Stimulated activated CD4-positive, alpha-beta T cell treated with anti-CD3 and anti-CD28 coated beads, TNF-alpha, amount 100 ng/mL, for 48 hours (primary cell): ENCODE results near the gene LTO1.
"Not testable (repeated sequence)": the region's sequence is repeated elsewhere in the genome, so short reads cannot be mapped to it uniquely, and the experiment has no call there.

ENCODE experiments used
- DNase-seq, 3 donors: peaks; one replicate each; pipeline ENCODE4 v3.0.0-alpha.2; 2020; ENCODE audit warnings: low read depth in 3 of 3

The LTO1 gene

DNA sequence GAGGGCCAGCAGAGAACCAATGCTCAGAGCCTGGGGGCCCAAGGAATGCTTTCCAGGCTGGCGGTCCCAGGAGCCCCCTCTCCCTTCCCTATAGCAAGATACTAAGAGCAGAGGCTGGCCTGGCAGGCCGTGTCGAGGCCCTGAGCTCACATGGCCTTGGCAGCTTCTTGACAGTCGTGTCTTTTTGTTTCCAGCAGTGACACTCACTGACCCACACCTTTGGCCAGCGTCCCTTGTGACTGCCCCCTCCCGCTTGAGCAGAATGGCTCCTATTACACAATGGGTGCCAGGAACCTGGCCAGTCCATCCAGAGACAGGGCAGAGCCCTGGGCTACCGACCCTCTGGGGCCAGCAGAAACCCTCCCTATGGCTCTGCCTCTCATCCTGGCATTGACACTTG is 40.6 kb downstream of the LTO1 start:
- no peak for DNase-seq

DNA sequence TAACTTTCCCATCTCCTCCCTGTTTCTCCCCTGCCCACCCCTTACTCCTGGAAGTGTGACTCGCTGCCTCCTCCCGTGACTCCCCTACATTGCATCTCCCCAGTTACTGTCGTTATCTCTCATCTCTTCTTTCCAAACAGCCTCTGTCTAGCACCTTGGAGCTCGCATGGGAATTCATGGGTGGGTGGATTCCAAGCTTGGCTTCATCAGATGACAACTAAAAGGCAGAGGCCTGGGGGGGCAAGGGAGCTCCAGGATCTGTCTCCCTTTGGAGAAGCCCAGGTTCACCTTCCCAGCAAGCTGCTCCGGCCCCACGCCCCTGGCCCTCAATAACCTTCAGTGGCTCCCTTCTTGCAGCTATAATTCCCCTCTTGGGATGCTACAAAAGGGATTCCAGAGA is 41.1 kb downstream of the LTO1 start:
- DNase-seq: no peak

DNA sequence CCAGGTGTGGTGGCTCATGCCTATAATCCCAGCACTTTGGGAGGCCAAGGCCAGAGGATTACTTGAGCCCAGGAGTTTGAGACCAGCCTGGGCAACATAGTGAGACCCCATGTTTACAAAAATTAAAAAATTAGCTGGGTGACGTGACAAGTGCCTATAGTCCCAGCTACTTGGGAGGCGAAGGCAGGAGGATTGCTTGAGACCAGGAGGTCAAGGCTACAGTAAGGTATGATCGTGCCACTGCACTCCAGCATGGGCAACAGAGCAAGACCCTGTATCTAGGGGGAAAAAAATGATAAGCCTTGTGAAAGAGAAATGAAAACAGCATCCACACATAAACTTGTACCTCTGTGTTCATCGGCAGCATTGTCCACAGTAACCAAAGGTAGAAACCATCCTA is 42.3 kb downstream of the LTO1 start:
- no peak for DNase-seq

DNA sequence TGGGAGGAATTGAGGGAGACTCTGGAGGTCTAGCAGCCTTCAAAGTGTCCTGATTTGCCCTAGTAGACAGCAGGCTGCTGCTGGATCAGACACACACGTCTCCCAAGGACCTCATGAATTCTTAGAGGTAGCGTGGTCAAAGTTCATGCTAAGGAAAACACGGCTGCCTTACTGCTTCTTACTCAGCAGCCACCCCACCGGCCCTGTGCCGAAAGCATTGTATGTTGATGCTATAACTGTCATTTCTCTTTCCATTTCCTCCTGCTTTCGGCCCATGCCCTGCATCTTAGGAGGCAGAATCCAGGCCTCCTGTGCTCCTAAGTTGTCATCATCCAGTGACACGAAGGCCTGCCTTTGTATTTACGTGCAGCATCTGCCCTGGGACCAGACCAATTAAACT is 44.7 kb downstream of the LTO1 start:
- no peak for DNase-seq

DNA sequence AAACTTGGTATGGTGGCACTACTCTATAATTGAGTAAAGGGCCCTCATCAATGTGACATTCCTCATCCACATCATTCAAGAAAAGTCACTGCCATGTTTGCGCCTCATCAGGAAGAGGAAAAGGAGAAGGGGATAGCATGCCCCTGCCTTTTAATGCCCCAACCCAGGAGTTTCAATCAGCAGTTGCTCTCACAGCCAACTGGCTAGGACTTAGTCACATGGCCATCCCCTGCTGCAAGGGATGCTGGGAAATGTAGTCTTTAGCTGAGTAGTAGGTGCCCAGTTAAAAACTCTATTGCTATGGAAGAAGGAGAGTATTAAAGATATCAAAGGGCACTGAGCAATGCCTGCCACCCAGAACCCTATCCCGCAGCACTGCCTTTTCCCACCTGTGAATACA is 45.1 kb downstream of the LTO1 start:
- no peak for DNase-seq

DNA sequence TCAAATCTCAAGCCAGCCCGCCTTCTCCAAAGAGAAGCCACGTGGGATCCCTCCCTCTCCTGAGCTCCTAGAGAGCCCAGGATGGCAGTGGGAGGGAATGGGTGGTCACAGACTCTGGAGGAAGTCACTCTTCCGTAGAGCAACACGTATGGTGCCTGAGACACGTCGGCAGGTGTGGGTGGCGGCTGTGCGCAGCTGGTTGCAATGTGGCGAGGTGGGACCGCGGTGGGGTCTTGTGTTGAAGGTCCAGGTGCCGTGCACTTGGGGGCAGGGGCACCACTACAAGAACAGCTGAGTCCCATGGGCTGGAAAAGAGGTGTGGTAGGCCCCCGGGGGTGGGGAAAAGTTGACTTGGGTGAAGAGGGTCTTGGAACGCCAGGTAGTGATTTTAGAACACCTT is 47.6 kb downstream of the LTO1 start:
- DNase-seq: no peak

DNA sequence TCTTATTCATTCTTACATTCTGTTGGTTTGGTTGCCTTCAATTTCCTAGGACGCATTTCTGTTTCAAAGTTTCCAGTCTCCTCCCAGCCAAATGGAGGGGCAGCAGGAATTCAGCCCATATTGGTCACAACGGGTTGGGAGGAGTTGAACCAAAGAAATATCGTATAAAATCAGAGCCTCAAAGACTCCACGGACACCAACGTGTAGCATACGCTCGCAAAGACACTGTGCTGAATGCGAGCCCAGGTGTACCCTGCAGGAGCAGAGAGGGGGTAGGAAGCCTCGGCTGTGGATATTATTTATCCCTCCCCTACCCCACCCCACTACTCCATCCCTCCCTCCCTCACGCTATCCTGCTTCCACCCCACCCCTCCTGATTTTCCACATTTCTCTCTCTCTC is 49.7 kb downstream of the LTO1 start:
- no peak for DNase-seq

DNA sequence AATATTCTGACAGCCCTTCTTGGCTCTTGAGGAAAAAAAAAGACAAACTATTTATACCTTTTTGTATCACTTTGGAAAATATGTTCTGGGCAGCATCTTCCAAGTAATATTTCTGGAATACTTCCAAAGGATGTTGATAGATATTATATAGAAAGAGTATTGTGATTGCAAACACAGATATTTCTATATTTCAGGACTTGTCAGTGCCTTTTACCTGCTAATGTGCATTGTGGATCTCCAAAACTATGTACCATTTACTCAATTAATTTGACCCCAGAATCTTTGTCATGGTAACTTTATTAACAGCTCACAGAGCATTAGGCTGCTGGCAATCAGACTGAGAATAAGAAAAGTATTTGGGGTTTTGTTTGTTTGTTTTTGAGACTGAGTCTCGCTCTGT is 50.9 kb downstream of the LTO1 start:
- DNase-seq: no peak

DNA sequence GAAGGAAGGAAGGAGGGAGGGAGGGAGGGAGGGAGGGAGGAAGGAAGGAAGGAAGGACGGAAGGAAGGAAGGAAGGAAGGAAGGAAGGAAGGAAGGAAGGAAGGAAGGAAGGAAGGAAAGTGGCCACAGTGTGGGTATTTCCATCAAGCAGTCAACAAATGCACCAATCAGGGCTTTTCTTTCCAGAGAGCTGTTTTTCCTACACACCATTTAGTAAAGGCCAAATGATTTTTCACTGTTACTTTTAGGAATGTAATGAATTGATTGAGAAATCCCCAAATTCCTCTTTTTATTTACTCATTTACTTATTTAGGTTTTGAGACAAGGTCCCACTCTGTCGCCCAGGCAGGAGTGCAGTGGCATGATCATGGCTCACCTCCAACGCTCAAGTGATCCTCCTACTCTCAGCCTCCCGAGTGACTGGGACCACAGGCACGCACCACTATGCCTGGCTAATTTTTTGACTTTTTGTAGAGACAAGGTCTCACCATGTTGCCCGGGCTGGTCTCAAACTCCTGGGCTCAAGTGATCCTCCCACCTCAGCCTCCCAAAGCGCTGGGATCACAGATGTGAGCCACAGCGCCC is 53.0 kb downstream of the LTO1 start:
- DNase-seq: not testable (repeated sequence)

DNA sequence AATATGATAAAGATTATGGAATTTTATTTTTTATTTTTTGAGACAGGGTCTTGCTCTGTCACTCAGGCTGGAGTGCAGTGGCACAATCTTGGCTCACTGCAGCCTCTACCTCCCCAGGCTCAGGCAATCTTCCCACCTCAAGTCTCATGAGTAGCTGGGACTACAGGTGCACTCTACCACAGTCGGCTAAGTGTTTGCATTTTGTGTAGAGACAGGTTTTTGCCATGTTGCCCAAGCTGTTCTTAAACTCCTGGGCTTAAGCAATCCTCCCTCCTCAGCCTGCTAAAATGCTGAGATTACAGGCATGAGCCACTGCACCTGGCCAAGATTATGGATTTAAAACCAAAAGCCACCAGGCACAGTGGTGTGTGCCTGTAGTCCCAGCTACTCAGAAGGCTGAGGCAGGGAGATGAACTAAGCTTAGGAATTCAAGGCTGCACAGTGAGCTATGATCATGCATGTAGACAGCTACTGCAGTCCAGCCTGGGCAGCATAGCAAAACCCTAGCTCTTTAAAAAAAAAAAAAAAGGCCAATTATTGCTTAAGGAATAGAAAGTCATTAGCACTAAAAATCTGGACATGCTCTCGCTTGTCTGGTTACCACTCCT is 54.4 kb downstream of the LTO1 start:
- no peak for DNase-seq

DNA sequence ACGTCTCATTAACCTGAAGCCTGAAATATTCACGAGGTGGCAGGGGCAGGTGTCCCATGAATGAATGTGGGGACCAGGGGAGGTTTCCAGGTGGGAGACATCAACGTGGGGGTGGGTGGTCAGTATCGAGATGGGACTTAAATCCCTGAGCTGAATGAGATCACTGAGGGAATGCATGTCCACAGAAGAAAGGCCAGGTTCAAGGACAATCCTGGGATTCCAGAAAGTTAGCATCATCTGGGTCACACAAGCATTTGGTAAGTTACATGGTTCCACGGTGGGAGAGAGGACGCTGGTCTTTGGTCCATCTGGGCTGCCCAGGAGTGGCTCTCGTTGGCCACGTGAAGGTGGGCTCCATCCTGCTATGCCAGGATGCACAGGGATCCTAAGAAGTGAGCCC is 56.9 kb downstream of the LTO1 start:
- DNase-seq: no peak

DNA sequence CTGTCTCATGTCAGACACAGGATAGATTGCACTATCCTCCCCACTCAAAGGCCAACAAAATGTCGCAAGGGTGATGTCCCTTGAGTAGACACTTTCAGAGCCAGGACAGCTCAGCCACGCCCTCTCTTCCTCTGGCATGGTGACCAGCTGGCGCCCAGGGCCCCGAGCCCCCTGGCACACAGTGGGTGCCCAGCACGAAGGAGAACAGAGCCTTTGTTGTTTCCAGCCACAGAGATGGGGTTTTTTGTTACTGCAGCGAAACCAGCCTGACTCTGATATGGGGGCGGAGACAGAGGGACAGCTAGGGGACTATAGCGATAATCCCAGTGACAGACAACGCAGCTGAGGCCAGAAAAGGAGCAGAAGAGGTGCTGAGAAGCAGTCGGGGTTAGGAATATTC is 57.5 kb downstream of the LTO1 start:
- DNase-seq: no peak

DNA sequence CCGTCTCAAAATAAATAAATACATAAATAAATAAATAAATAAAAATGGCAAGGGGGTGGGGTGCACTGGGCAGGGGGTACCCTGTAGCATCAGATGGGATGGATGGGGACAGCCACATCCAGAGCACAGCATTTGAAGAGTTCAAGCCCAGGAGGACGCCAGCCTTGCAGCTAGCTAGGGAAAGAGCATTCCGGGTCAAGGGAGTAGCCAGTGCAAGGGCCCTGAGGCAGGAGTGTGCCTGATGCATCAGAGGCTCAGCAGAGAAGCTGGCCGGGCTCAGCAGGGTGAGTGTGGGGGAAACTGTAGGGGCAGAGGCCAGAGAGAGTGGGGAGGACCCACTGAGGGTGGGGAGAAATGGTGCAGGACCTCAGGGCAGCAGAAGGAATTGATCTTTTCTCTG is 57.9 kb downstream of the LTO1 start:
- no peak for DNase-seq
